Astrocyte of the spinal cord (primary cell): Measurements from ENCODE around the gene MYADML2.

ENCODE experiments used
- DNase-seq: peaks from one replicate; pipeline ENCODE4 v3.0.0; 2011; ENCODE audit warnings: low read depth, low spot score
- H3K4me3 ChIP-seq: 2 replicates; pipeline ENCODE4 v1.5.1; 2011; ENCODE audit warnings: low read depth, mild to moderate bottlenecking, low read length, moderate library complexity
- in situ Hi-C: cut with HindIII; loops from 2 replicates; pipeline ENCODE4 v1.10.0; 2017; ENCODE audit warnings: low sequenced_read_pairs
- TF ChIP-seq, protein P1 (sequence below): IDR thresholded peaks from 2 replicates; pipeline ENCODE4 v1.5.1; 2012; ENCODE audit warnings: low read depth, mild to moderate bottlenecking, low read length, inconsistent platforms

The MYADML2 gene

GRCh38 chr17:81902653-81903414, 44.2 kb downstream of the MYADML2 start:
- in situ Hi-C loops, result no loop called here
- TF ChIP-seq, protein P1, sequence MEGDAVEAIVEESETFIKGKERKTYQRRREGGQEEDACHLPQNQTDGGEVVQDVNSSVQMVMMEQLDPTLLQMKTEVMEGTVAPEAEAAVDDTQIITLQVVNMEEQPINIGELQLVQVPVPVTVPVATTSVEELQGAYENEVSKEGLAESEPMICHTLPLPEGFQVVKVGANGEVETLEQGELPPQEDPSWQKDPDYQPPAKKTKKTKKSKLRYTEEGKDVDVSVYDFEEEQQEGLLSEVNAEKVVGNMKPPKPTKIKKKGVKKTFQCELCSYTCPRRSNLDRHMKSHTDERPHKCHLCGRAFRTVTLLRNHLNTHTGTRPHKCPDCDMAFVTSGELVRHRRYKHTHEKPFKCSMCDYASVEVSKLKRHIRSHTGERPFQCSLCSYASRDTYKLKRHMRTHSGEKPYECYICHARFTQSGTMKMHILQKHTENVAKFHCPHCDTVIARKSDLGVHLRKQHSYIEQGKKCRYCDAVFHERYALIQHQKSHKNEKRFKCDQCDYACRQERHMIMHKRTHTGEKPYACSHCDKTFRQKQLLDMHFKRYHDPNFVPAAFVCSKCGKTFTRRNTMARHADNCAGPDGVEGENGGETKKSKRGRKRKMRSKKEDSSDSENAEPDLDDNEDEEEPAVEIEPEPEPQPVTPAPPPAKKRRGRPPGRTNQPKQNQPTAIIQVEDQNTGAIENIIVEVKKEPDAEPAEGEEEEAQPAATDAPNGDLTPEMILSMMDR, result no peak
- no peak overlapping the region for H3K4me3 ChIP-seq
- DNase-seq, result no peak

- peak within 1 kb of the TSS; percentile 3 for H3K4me3 ChIP-seq
- TF ChIP-seq, protein P1, result no peak
- in situ Hi-C loops, result no loop called here
- no peak for DNase-seq
Observed at GRCh38 chr17:81902023-81902652, 44.9 kb downstream of the MYADML2 start, which contains the start of gene NPB. Gene NPB, plus strand, starts transcription at chr17:81902238. Its CDS starts 40 bp downstream, at chr17:81902278.

DNA sequence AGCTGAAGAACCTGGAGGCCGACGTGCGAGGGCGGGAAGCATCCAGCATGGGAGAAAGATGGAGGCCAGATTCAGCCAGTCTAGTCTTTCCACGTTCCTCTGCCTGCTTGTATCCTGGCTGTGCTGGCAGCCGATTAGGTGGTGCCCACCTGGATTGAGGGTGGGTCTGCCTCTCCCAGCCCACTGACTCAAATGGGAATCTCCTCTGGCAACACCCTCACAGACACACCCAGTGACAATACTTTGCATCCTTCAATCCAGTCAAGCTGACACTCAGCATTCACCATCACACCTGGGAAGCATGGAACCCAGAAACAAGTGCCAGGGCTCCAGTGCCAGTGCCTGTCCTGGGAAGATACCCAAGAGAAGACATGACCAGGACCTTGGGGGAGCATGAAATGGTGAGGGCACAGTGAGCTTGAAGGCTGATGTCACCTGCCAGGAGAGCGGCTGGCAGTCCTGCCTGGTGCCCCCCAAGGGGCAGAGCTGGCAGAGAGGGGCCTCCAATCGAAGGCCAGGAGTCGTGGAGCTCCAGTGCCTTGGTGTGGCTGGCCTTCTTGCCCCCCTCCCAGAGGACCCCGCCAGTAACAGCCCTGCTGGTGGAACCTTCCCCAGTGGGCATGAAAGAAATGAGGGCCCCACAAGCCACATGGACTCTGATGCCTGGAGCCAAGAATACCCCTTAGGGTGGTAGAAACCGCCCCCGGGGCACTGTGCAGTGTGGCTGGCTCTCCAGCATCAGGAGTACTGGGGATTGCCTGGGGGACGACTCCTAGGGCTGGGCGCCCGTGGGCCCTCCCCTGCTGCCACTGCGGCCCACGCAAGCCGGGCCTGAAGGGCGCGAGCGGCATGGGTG, 45.6 kb downstream of the MYADML2 start:
- TF ChIP-seq, protein P1, result no peak
- DNase-seq, result no peak
- H3K4me3 ChIP-seq, result no peak overlapping the region
- in situ Hi-C loops, result no loop called here

- DNase-seq, result no peak
- in situ Hi-C loops, result no loop called here
Observed at GRCh38 chr17:81900181-81900820, 46.7 kb downstream of the MYADML2 start.

DNA sequence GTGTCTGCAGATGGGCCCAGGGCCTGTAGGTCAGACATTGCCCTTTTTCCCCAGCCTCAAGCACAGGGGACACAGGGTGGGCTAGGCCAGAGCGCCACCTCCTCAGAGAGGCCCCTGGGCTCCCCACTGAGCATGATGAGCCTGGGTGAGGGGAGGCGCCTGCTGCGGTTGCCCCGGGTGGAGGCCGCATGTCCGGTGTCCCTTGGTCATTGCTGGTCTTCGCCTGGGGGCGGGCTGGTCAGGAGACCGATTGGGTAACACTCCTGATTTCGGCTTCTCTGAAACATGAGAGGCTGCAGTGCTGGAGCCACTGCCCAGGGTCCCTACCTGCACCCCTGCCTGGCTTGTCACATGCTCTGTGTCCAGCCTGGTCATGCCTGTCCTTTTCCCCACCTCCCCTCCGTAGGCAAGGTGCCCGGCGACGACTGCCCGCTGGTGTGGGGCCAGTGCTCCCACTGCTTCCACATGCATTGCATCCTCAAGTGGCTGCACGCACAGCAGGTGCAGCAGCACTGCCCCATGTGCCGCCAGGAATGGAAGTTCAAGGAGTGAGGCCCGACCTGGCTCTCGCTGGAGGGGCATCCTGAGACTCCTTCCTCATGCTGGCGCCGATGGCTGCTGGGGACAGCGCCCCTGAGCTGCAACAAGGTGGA, 47.4 kb downstream of the MYADML2 start:
- TF ChIP-seq, protein P1, result no peak
- in situ Hi-C loops, result no loop called here
- DNase-seq, result no peak
- no peak overlapping the region for H3K4me3 ChIP-seq

More at GRCh38 chr17:81900181-81900820, 46.7 kb downstream of the MYADML2 start:
- TF ChIP-seq, protein P1, result no peak
- no peak overlapping the region for H3K4me3 ChIP-seq
